Stimulated activated CD8-positive, alpha-beta memory T cell treated with anti-CD3 and anti-CD28 coated beads, Interleukin-4, amount 100 ng/mL, for 1 hour (primary cell): ENCODE measurements around the gene IFITM5.
"Not testable (repeated sequence)": the region's sequence is repeated elsewhere in the genome, so short reads cannot be mapped to it uniquely, and the experiment has no call there.

Experiments
- DNase-seq, 2 donors: peaks; one replicate each; pipeline ENCODE4 v3.0.0-alpha.2; 2020; ENCODE audit warnings: low read depth in 2 of 2, low spot score in 1 of 2

Gene IFITM5

DNA sequence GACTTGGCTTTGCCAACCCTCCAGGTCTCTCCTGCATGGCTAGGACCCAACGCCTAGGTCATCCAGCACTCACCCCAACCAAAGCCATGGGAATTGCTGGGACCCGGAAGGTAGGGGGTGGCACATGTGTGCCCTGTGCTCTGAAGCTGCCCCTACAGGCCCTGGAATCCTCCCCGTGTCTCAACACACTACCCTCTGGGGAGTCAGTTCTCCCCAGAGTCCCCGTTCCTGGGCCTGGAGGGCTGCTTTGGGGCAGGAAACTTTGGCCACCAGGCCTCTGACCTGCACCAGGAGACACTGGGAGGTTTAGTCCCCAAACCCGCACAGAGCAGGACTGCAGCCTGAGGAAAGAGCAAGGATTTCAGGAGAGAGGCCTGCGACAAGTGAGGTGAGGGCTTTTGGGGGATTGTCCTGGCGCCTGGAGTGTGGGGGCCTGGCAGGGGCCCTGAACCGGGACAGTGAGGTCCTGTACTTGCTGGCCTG, 14.0 kb upstream of the IFITM5 start:
- DNase-seq, result no peak

- DNase-seq, result no peak
Measured at GRCh38 chr11:312092-312816, 12.9 kb upstream of the IFITM5 start.

GRCh38 chr11:311013-311748, 11.9 kb upstream of the IFITM5 start:
- DNase-seq, result not testable (repeated sequence)

- DNase-seq, result not testable (repeated sequence)
Measured at GRCh38 chr11:309979-310572, 10.8 kb upstream of the IFITM5 start.

- not testable (repeated sequence) for DNase-seq
Measured at GRCh38 chr11:308740-309665, 9.7 kb upstream of the IFITM5 start.

GRCh38 chr11:307766-308708, 8.7 kb upstream of the IFITM5 start, which contains the start of gene IFITM2:
IFITM2 (plus strand) TSS chr11:307816; CDS start chr11:308193, 377 bp downstream.
- DNase-seq, result not testable (repeated sequence)

DNA sequence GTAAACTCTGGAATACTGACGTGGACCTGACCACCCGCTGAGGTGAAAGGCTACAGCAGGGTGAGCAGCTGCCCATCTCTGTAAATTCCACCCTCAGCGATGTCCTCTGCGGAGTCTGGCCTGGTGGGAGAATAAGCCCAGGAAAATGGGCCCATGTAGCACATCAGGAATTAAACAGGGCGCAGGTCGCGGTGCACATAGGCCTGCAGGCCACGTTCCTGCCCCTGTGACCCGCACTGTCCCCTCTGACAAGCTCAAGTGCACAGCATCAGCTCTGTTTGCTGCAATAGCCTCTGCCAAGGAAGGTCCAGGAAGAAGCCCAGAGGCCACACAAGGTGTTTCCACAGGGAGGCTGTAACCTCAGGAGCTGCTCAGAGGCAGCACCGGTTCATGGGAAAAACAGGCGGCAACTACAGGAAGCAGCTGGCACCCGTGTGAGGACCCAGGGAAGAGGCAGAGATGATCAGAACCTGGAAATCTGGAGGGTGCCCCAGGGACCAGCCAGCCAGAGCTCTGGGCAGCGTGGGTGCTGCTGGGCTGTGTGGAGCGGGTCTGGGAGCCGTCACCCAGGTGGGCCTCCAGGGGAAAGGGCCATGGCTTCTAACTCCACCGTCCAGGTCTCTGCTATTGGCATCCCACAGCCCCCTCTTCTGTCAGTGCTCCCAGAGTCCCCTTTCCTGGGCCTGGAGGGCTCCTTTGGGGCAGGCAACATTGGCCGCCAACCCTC, 7.5 kb upstream of the IFITM5 start:
- no peak for DNase-seq

DNA sequence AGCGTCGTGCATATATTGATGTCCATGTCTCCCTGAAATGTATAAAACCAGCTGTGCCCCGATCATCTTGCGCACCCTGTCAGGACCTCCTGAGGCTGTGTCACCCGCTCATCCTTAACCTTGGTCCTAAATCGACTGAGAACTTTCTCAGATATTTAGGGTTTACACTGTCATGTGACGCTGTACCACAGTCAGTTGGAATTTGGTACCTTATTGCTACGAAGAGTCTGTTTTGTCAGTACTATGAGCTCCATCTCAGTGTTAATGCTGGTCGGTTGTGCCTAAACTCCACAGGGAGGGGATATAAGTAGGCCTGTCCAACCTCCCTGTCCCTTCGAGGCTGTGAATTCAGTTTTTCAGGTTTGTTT, 6.5 kb upstream of the IFITM5 start:
- no peak for DNase-seq

- DNase-seq, result no peak
Measured at GRCh38 chr11:304915-305843, 5.9 kb upstream of the IFITM5 start.

DNA sequence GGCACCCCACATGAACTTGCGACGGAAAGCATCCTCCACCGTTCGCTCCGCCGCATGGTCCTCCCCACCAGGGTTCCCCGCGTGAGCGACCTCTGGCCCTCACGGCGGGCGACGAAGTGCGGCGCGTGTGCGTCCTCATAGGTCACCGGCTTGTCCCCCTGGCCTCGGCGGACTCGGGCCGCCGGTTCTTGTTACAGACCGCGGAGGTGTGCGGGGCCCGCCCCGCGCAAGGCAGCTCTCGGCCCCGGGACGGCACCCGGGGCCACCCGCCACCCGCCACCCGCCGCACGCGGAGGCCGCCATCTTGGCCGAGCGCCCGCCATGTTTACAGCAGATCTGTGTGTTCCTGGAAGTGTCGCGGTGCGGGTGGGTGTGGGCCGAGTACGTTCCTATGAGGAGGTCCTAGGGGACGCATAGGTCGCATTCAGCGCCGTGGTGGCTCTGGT, 4.8 kb upstream of the IFITM5 start:
- DNase-seq, result no peak

DNA sequence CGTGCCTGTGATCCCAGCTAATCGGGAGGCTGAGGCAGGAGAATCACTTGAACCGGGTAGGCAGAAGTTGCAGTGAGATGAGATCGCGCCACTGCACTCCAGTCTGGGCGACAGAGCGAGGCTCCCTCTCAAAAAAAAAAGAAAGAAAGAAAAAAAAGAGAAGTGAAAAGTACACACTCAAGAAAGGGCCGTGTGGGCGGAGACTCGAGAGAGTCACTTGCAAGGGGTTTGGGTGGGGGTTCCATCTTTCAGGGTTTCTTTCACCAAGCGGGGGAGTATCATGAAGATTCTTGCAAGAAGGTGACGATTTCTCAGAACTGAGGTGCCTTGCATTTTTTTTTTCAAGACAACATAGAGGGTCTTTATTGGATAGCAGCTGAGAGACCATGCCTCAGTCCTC, 4.0 kb upstream of the IFITM5 start:
- DNase-seq, result no peak

- no peak for DNase-seq
Measured at GRCh38 chr11:299951-300735, 817 bp upstream of the IFITM5 start.

GRCh38 chr11:298406-299065, 790 bp downstream of the IFITM5 start:
- DNase-seq, result no peak

DNA sequence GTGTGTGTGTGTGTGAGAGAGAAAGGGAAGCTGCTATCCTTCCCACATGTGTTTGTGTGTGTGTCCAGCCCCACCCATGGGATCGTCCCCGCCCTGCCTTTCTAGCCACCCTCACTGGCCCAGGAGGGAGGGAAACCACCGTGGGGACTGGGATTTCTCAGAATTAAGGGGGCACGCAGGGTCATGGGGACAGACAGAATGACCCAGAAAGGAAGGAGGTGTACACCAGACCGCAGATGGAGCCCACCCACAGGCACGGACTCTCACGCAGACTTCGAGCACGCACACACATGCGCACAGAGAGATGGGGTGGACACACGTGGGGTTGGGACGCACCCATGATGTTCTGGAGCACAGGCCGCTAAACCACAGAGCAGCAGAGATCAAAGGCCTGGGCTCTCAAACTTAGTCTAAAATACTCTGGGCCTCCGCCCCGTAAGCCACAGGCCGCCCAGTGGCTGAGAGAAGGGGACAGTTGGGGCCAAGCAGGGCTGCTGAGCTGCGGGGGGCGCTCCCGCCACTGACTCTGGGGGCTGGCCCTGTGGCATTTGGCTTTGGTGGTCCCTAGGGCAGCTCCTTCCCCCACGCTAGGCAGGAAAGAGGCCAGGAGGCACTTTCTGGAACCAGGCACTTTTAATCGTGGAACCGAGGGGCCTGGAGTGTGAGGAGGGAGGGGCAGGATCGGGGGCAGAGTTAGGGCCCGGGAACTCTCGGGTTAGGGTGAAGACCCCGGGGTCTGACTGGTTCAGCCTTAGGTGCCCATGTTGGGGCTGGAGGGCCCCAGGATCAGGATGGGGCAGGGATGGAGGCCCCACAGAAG, 1.5 kb downstream of the IFITM5 start:
- DNase-seq, result no peak

GRCh38 chr11:297051-297585, 2.2 kb downstream of the IFITM5 start:
- DNase-seq, result no peak
